GM23338 (cell line): ENCODE measurements around the gene REEP1. TPM values are rescaled to one million over a fixed set of nuclear protein-coding genes. Genes with fewer than 3 reads are reported as not detected.

ENCODE experiments used
- ATAC-seq: fragments of 200-7000 bp; cut with Tn5 transposase; 3 replicates; pipeline ENCODE4 v1.9.1; 2020
- DNase-seq: peaks from one replicate; pipeline ENCODE4 v3.0.0-alpha.2; 2015; ENCODE audit warnings: low spot score
- H2AFZ ChIP-seq: fragments of 200-600 bp; sonication (generic); 2 replicates; pipeline ENCODE4 v1.8.0; 2016; ENCODE audit warnings: antibody characterized with exemption, mild to moderate bottlenecking, moderate library complexity
- H3F3A ChIP-seq: fragments of 200-600 bp; sonication (generic); replicated peaks from 2 replicates; pipeline ENCODE4 v1.8.0; 2017; ENCODE audit warnings: antibody characterized with exemption, mixed run types, low read depth
- H3K27ac ChIP-seq: fragments of 200-600 bp; sonication (generic); 2 replicates; pipeline ENCODE4 v1.6.1; 2016; ENCODE audit warnings: low read depth
- H3K27me3 ChIP-seq: fragments of 200-600 bp; sonication (generic); 2 replicates; pipeline ENCODE4 v1.8.0; 2016; ENCODE audit warnings: mild to moderate bottlenecking, mixed run types, moderate library complexity; ENCODE audit not compliant: insufficient read depth
- H3K36me3 ChIP-seq: fragments of 200-600 bp; sonication (generic); 2 replicates; pipeline ENCODE4 v1.8.0; 2016; ENCODE audit warnings: mild to moderate bottlenecking; ENCODE audit not compliant: insufficient read depth
- H3K4me1 ChIP-seq: fragments of 200-600 bp; sonication (generic); 2 replicates; pipeline ENCODE4 v1.8.0; 2016; ENCODE audit warnings: mild to moderate bottlenecking, moderate library complexity; ENCODE audit not compliant: insufficient read depth
- H3K4me2 ChIP-seq: fragments of 200-600 bp; sonication (generic); 2 replicates; pipeline ENCODE4 v1.7.1; 2017; ENCODE audit warnings: mixed run types
- H3K4me3 ChIP-seq: fragments of 200-600 bp; sonication (generic); 2 replicates; pipeline ENCODE4 v1.6.1; 2016; ENCODE audit warnings: mixed run types
- H3K79me2 ChIP-seq: fragments of 200-600 bp; sonication (generic); replicated peaks from 2 replicates; pipeline ENCODE4 v1.8.0; 2017; ENCODE audit warnings: mild to moderate bottlenecking; ENCODE audit not compliant: insufficient read depth
- H3K9me2 ChIP-seq: fragments of 200-600 bp; sonication (generic); 2 replicates; pipeline ENCODE4 v1.8.0; 2017; ENCODE audit not compliant: insufficient read depth
- H4K20me1 ChIP-seq: fragments of 200-600 bp; sonication (generic); replicated peaks from 2 replicates; pipeline ENCODE4 v1.8.0; 2017; ENCODE audit warnings: mild to moderate bottlenecking; ENCODE audit not compliant: insufficient read depth
- H3K27ac Mint-ChIP-seq: 2 replicates; pipeline ENCODE4 v1.8.0; 2020; ENCODE audit warnings: inconsistent platforms, mild to moderate bottlenecking, moderate library complexity, mixed read lengths
- H3K27me3 Mint-ChIP-seq: 3 replicates; pipeline ENCODE4 v1.8.0; 2022; ENCODE audit warnings: low read depth, mild to moderate bottlenecking, moderate library complexity, mixed read lengths, inconsistent platforms; ENCODE audit not compliant: insufficient read depth, poor library complexity
- H3K36me3 Mint-ChIP-seq: 3 replicates; pipeline ENCODE4 v1.8.0; 2021; ENCODE audit warnings: low read depth, mild to moderate bottlenecking, inconsistent platforms, moderate library complexity, mixed read lengths
- H3K4me1 Mint-ChIP-seq: 3 replicates; pipeline ENCODE4 v1.8.0; 2020; ENCODE audit warnings: mild to moderate bottlenecking, inconsistent platforms, mixed read lengths
- H3K4me3 Mint-ChIP-seq: 3 replicates; pipeline ENCODE4 v1.8.0; 2021; ENCODE audit warnings: moderate library complexity, mild to moderate bottlenecking, inconsistent platforms, mixed read lengths
- H3K9me3 Mint-ChIP-seq: 3 replicates; pipeline ENCODE4 v1.8.0; 2020; ENCODE audit warnings: moderate library complexity, mild to moderate bottlenecking, inconsistent platforms, mixed read lengths
- CREB1 ChIP-seq: fragments of 250-450 bp; sonication (Bioruptor Pico); IDR thresholded peaks from 2 replicates; pipeline ENCODE4 v1.5.0; 2020; ENCODE audit warnings: low read depth, mild to moderate bottlenecking, moderate library complexity
- EZH2 ChIP-seq: fragments of 200-600 bp; sonication (generic); IDR thresholded peaks from one replicate; pipeline ENCODE4 v1.8.0; 2017; ENCODE audit warnings: antibody characterized with exemption, mild to moderate bottlenecking, low read depth; ENCODE audit not compliant: unreplicated experiment
- EZH2phosphoT487 ChIP-seq: fragments of 200-600 bp; sonication (generic); IDR thresholded peaks from one replicate; pipeline ENCODE4 v1.8.1; 2018; ENCODE audit warnings: antibody characterized with exemption; ENCODE audit not compliant: unreplicated experiment
- JUNB ChIP-seq: IDR thresholded peaks from one replicate; pipeline ENCODE4 v1.6.1; 2016; ENCODE audit warnings: antibody characterized with exemption; ENCODE audit not compliant: unreplicated experiment
- NANOG ChIP-seq: IDR thresholded peaks from 2 replicates; pipeline ENCODE4 v1.6.1; 2016; ENCODE audit warnings: antibody characterized with exemption, borderline replicate concordance
- POLR2AphosphoS5 ChIP-seq: IDR thresholded peaks from 2 replicates; pipeline ENCODE4 v1.6.1; 2016; ENCODE audit warnings: antibody characterized with exemption, low read depth
- STAT1 ChIP-seq: IDR thresholded peaks from one replicate; pipeline ENCODE4 v1.6.1; 2016; ENCODE audit warnings: antibody characterized with exemption; ENCODE audit not compliant: unreplicated experiment
- ZNF114 ChIP-seq: fragments of 250-450 bp; sonication (Bioruptor Pico); IDR thresholded peaks from 2 replicates; pipeline ENCODE4 v1.5.0; 2020; ENCODE audit warnings: mild to moderate bottlenecking, moderate library complexity
- ZNF331 ChIP-seq: fragments of 250-450 bp; sonication (Bioruptor Pico); IDR thresholded peaks from 2 replicates; pipeline ENCODE4 v1.5.0; 2020; ENCODE audit warnings: low read depth, mild to moderate bottlenecking, moderate library complexity
- polyA plus RNA-seq: library from polyadenylated mRNA; unstranded; fragments of >200 nt; fragmentation: Nextera tagmentation; extraction: Ambion mirVana; gene quantifications from 2 replicates; pipeline ENCODE4 v1.2.1, GENCODE V29; 2016
- total RNA-seq: library from RNA; depleted of rRNA; stranded (reverse); fragments of >200 nt; shearing (Covaris generic); gene quantifications from 2 replicates; pipeline ENCODE4 v1.2.3, GENCODE V29; 2014
- TF ChIP-seq, protein P1 (sequence below): IDR thresholded peaks from one replicate; pipeline ENCODE4 v1.6.1; 2018; ENCODE audit warnings: antibody characterized with exemption; ENCODE audit not compliant: unreplicated experiment
- TF ChIP-seq, protein P2 (sequence below), 2 experiments: fragments of 200-600 bp in 1 of 2; sonication (generic) in 1 of 2; conservative IDR thresholded peaks; 2 replicates each; pipeline versions ENCODE4 v1.5.1 to v1.6.1; 2016 to 2017; ENCODE audit warnings: antibody characterized with exemption in 2 of 2, low read depth in 2 of 2, mild to moderate bottlenecking in 2 of 2, moderate library complexity in 1 of 2
- TF ChIP-seq, protein P3 (sequence below): fragments of 250-450 bp; sonication (Bioruptor Pico); IDR thresholded peaks from 2 replicates; pipeline ENCODE4 v1.5.0; 2020; ENCODE audit warnings: mild to moderate bottlenecking, moderate library complexity
- TF ChIP-seq, protein P4 (sequence below): IDR thresholded peaks from 2 replicates; pipeline ENCODE4 v1.6.1; 2016; ENCODE audit warnings: antibody characterized with exemption

REEP1 gene
- total and polyA plus RNA-seq, 2 experiments from 2014 or later = 1.6 to 1.8 TPM

DNA sequence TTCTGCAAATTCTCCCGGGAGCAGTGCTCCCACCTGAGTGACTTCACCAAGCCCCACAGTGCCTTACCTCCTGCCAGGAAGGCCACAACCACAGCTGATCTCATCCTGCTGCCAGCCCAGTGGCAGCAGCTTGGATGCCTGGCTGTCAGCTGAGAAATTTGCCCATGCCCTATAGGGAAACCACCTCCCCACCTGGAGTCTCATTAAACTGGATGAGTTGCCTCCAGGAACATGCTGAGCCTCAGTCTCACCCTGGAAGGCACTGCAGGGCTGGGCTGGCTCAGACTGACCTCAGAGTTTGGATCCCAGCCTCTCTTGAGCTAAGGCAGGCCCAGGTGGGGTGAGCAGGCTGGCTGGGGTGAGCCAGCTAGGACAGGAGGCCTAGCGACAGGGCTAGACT, 23.3 kb downstream of the REEP1 start:
- Histone ChIP-seq H3K4me3 (no peak overlapping the region), H3K79me2 (no peaks in the 10 kb centered on the region), H3K4me2 (no peak overlapping the region), H3K27ac (no peak overlapping the region), H3K9me2 (no peaks in the 10 kb centered on the region), H3K36me3 (no peaks in the 10 kb centered on the region), H4K20me1 (no peaks in the 10 kb centered on the region), H3F3A (no peaks in the 10 kb centered on the region), H2AFZ (no peak overlapping the region), H3K4me1 (no peaks in the 10 kb centered on the region; the same call in 1 of the 2 replicates), H3K27me3 (no peaks in the 10 kb centered on the region)
- peaks cover 2% of the 10 kb centered on the region for H3K27me3 Mint-ChIP-seq
- H3K9me3 Mint-ChIP-seq = no peaks in the 10 kb centered on the region
- ATAC-seq (no peak), DNase-seq (no peak)
- H3K27ac Mint-ChIP-seq = no peak overlapping the region
- TF ChIP-seq STAT1 (no peak), EZH2 (no peak), CREB1 (no peak), POLR2AphosphoS5 (no peak), NANOG (no peak), ZNF331 (CRISPR knock-in tag) (no peak), JUNB (no peak), EZH2phosphoT487 (no peak), ZNF114 (CRISPR knock-in tag) (no peak)
- TF ChIP-seq, protein P1, sequence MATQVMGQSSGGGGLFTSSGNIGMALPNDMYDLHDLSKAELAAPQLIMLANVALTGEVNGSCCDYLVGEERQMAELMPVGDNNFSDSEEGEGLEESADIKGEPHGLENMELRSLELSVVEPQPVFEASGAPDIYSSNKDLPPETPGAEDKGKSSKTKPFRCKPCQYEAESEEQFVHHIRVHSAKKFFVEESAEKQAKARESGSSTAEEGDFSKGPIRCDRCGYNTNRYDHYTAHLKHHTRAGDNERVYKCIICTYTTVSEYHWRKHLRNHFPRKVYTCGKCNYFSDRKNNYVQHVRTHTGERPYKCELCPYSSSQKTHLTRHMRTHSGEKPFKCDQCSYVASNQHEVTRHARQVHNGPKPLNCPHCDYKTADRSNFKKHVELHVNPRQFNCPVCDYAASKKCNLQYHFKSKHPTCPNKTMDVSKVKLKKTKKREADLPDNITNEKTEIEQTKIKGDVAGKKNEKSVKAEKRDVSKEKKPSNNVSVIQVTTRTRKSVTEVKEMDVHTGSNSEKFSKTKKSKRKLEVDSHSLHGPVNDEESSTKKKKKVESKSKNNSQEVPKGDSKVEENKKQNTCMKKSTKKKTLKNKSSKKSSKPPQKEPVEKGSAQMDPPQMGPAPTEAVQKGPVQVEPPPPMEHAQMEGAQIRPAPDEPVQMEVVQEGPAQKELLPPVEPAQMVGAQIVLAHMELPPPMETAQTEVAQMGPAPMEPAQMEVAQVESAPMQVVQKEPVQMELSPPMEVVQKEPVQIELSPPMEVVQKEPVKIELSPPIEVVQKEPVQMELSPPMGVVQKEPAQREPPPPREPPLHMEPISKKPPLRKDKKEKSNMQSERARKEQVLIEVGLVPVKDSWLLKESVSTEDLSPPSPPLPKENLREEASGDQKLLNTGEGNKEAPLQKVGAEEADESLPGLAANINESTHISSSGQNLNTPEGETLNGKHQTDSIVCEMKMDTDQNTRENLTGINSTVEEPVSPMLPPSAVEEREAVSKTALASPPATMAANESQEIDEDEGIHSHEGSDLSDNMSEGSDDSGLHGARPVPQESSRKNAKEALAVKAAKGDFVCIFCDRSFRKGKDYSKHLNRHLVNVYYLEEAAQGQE = no peak
- TF ChIP-seq, protein P2, sequence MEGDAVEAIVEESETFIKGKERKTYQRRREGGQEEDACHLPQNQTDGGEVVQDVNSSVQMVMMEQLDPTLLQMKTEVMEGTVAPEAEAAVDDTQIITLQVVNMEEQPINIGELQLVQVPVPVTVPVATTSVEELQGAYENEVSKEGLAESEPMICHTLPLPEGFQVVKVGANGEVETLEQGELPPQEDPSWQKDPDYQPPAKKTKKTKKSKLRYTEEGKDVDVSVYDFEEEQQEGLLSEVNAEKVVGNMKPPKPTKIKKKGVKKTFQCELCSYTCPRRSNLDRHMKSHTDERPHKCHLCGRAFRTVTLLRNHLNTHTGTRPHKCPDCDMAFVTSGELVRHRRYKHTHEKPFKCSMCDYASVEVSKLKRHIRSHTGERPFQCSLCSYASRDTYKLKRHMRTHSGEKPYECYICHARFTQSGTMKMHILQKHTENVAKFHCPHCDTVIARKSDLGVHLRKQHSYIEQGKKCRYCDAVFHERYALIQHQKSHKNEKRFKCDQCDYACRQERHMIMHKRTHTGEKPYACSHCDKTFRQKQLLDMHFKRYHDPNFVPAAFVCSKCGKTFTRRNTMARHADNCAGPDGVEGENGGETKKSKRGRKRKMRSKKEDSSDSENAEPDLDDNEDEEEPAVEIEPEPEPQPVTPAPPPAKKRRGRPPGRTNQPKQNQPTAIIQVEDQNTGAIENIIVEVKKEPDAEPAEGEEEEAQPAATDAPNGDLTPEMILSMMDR (conservative IDR thresholded peaks at IDR 0.05; ENCODE audit: low read depth in 2 of 2) = no peak
- TF ChIP-seq, protein P3, sequence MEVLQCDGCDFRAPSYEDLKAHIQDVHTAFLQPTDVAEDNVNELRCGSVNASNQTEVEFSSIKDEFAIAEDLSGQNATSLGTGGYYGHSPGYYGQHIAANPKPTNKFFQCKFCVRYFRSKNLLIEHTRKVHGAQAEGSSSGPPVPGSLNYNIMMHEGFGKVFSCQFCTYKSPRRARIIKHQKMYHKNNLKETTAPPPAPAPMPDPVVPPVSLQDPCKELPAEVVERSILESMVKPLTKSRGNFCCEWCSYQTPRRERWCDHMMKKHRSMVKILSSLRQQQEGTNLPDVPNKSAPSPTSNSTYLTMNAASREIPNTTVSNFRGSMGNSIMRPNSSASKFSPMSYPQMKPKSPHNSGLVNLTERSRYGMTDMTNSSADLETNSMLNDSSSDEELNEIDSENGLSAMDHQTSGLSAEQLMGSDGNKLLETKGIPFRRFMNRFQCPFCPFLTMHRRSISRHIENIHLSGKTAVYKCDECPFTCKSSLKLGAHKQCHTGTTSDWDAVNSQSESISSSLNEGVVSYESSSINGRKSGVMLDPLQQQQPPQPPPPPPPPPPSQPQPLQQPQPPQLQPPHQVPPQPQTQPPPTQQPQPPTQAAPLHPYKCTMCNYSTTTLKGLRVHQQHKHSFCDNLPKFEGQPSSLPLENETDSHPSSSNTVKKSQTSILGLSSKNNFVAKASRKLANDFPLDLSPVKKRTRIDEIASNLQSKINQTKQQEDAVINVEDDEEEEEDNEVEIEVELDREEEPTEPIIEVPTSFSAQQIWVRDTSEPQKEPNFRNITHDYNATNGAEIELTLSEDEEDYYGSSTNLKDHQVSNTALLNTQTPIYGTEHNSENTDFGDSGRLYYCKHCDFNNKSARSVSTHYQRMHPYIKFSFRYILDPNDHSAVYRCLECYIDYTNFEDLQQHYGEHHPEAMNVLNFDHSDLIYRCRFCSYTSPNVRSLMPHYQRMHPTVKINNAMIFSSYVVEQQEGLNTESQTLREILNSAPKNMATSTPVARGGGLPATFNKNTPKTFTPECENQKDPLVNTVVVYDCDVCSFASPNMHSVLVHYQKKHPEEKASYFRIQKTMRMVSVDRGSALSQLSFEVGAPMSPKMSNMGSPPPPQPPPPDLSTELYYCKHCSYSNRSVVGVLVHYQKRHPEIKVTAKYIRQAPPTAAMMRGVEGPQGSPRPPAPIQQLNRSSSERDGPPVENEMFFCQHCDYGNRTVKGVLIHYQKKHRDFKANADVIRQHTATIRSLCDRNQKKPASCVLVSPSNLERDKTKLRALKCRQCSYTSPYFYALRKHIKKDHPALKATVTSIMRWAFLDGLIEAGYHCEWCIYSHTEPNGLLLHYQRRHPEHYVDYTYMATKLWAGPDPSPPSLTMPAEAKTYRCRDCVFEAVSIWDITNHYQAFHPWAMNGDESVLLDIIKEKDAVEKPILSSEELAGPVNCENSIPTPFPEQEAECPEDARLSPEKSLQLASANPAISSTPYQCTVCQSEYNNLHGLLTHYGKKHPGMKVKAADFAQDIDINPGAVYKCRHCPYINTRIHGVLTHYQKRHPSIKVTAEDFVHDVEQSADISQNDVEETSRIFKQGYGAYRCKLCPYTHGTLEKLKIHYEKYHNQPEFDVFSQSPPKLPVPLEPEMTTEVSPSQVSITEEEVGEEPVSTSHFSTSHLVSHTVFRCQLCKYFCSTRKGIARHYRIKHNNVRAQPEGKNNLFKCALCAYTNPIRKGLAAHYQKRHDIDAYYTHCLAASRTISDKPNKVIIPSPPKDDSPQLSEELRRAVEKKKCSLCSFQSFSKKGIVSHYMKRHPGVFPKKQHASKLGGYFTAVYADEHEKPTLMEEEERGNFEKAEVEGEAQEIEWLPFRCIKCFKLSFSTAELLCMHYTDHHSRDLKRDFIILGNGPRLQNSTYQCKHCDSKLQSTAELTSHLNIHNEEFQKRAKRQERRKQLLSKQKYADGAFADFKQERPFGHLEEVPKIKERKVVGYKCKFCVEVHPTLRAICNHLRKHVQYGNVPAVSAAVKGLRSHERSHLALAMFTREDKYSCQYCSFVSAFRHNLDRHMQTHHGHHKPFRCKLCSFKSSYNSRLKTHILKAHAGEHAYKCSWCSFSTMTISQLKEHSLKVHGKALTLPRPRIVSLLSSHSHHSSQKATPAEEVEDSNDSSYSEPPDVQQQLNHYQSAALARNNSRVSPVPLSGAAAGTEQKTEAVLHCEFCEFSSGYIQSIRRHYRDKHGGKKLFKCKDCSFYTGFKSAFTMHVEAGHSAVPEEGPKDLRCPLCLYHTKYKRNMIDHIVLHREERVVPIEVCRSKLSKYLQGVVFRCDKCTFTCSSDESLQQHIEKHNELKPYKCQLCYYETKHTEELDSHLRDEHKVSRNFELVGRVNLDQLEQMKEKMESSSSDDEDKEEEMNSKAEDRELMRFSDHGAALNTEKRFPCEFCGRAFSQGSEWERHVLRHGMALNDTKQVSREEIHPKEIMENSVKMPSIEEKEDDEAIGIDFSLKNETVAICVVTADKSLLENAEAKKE (CRISPR knock-in tag) = no peak
- TF ChIP-seq, protein P4, sequence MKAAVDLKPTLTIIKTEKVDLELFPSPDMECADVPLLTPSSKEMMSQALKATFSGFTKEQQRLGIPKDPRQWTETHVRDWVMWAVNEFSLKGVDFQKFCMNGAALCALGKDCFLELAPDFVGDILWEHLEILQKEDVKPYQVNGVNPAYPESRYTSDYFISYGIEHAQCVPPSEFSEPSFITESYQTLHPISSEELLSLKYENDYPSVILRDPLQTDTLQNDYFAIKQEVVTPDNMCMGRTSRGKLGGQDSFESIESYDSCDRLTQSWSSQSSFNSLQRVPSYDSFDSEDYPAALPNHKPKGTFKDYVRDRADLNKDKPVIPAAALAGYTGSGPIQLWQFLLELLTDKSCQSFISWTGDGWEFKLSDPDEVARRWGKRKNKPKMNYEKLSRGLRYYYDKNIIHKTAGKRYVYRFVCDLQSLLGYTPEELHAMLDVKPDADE = no peak
- H3K36me3 Mint-ChIP-seq = no peaks in the 10 kb centered on the region
- H3K4me3 Mint-ChIP-seq = no peak overlapping the region
- no peaks in the 10 kb centered on the region; the same call in 2 of the 3 replicates for H3K4me1 Mint-ChIP-seq
